Embryonic facial prominence (tissue), 1 donor: Measurements from ENCODE around the gene KIAA0513.
"Not testable (repeated sequence)": the region's sequence is repeated elsewhere in the genome, so short reads cannot be mapped to it uniquely, and the experiment has no call there.

Experiments used
- DNase-seq: peaks from one replicate; pipeline ENCODE4 v3.0.0-alpha.2; 2016; ENCODE audit errors: extremely low spot score

Gene KIAA0513

DNA sequence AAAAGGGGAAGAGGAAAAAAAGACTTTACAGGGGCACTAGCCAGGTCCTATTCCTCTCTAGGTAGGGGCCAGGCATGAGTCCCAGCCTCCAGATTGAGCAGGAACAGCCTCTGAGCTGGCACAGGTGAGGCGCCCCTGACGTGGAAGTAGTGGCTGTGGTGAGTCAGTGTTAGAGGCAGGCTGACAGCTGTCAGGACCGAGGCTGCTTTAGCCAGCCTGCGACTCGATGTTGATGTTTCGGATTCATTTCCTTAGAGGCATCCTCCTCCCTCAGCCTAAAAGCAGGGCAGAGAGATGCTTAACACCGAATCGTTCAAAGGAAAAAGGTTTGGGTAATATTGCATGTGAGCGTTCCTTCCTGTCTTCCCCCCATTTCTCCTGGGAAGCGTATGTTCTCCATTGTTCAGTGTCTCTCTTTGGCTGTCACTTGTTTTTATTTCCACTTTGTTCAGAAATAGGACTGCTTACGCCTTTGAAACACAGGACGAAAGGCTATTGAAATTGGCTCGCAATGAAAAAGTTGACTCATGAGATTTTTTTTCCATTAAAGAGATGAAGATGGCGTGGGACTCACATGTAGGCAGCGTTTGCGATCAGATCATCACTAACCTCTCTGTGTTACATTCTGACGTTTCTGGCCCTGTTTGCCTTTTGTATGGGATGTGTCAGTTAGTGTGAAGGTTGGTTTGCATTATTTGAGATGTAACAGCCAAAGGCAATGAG is 1.3 kb downstream of the KIAA0513 start:
- DNase-seq, result no peak

DNA sequence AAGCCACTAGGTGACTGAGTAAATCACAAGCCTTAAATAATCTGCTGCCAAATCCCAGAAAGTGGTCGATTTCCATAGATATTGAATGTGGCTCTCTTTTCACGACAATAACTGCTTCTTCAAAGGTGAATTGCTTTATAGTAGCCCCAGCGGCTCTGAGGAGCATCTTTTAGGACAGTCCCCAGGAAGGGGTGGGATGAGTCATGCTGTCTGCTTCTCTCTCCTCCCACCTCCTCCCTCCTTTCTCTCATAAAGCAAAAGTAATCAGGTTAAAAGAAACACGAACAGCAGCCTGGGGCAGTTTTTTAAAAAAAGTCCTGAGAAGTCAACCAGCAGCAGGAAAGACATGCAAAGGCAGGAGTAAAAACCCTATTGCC is 1.8 kb downstream of the KIAA0513 start:
- DNase-seq, result no peak

DNA sequence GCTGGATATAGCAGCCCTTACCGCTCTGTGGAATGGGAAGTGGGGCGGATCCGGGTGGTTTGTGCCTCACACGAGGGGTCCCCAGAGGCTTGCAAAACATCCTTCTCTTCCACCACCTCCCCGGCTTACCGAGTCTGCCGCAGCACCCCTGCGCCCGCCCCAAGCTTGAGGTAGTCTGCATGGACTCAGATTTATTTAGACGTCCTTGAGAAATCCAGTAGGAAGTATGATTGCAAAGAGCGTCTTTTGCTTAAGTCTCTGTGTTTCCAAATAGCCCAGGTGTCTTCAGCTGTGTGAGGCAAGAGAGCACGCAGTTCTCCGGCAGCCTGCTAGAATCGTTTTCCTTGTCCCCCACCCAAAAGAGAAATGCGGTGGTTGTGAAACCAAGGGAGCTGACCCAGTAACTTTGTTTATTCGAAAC is 2.4 kb downstream of the KIAA0513 start:
- DNase-seq, result no peak

DNA sequence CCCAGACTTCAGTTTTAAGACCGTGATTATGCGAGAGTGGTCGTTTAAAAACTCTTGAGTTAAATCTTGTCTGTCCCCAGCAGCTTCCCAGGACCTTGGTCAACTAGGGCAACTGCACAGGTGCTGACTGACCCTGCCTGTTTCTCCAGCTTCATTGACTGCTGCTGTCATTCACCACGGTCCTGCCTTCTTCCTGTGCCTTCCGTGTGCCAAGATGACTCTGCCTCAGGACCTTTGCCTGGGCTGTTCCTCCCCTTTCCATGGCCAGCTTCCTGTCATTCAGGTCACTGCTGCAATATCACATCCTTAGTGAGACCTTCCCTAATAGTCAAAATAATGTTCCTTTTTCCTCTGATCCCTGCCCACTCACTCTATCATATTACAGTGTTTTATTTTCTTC is 3.9 kb downstream of the KIAA0513 start:
- no peak for DNase-seq

DNA sequence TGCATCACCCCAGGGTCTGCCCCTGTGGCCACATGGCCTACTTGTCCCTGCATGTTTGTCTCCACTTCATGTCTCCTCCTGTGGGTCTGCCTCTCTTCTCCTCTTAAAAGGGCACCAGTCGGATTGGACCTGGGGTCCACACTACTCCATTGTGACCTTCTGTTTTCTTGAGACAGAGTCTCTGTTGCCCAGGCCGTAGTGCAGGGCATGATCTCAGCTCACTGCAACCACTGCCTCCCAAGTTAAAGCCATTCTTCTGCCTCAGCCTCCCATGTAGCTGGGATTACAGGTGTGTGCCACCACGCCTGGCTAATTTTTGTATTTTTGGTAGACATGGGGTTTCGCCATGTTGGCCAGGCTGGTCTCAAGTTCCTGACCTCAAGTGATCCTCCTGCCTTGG is 4.6 kb downstream of the KIAA0513 start:
- not testable (repeated sequence) for DNase-seq

DNA sequence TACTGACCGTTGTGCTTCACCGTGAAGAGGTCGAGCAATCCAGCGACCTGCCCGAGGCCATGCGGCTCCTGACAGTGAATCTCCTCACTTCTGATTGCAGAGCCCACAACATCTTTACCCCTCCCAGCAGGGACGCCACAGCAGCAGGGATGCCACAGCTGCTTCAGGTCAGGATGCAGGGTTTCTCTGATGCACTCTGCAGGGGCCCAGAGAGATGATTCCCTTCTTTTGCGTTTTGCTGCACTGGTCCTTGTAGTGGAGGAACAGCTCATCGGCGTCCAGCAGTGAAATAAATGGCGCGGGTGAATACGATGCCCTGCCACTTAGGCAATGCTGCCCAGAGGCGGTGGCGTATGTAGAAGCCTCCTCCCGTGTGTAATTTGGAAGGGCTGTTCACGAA is 5.6 kb downstream of the KIAA0513 start:
- no peak for DNase-seq

DNA sequence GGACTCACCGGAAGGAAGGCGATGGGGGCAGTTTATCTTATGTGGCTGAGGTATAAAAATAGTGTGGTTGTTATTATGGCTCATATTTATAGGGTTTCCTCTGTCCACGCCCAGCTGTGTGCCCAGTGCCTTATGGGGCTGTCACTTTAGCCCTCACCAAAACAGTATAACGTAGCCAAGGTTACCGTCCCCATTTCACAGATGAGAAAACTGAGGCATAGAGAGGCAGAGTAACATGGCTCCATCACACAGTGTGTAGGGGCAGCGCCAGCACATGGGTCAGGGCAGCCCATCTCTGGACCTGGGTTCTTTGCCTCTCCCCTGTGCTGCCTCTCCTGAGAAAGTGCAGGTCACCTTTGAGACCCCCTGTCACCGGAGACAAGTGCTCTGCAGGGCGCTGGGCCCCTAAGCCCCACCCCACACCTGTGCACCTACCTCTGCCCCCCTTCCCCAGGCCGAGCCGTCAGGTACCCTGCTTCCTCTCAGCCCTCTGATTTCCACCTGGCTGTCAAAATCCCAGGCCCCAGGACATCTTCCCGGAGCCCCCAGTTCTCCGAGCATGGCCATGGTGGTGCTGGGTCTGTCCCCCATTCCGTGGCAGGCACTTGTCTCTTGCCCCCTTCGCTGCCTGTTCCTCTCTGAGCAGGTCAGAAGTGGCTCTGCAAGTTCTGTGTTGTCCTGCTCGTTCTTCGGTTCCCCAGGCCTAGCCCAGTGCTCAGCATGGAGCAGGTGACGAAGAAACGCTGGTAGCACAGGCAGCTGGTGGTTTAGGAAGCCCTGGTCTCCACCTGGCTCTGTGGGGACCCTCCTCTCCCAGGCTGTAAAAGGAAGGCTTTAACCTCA is 7.2 kb downstream of the KIAA0513 start:
- no peak for DNase-seq

DNA sequence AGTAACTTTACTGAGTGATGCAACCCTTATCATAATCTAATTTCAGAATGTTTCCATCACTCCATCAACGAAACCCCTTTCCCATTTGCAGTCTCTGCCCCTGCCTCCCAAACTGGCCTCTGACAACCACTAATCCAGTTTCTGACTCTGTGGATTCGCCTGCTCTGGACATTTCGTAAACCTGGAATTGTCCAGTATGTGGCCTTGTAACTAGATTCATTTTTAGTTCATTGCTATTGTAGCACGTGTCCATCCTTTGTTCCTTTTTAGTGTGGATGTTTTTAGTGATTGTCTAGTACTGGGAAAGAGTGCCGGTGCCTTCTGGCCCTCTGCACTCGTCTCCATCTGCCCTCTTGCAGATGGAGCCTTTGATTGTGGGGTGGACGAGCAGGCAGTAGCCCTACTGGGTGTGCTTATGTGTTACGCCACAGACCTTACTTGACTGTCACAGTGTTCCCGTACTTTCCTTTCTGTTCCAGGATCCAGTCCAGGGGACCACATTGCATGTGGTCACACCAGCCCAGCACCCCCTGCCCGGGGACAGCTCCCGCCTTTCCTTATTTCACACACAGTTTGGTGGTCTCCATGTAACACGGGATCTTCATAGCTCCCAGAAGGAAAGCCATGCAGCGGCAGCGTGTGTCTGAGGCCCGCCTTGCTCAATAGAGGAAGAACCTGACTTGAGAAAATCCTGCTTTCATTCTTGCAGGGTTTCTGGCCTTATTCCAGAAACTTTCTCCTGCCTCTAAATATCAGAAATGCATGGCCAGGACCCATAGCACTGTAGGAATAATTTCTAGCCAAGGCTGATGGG is 8.8 kb downstream of the KIAA0513 start:
- DNase-seq, result no peak

DNA sequence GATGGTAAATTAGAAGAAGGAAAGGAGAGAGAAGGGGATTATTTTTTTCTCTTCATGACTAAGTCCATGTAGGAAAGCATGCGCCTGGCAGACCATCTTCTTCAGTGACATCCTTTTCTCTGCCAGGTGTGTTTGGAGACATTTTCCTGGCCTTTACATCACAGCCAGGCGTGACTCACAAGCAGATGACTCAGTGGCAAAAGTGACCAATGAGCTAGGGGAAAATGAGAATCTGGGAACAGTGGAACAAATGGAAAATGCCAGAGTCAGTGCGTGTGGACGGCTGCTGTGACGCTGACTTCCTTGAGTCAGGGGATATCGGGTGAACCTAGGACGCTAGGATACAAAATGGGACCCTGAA is 9.4 kb downstream of the KIAA0513 start:
- DNase-seq, result no peak

DNA sequence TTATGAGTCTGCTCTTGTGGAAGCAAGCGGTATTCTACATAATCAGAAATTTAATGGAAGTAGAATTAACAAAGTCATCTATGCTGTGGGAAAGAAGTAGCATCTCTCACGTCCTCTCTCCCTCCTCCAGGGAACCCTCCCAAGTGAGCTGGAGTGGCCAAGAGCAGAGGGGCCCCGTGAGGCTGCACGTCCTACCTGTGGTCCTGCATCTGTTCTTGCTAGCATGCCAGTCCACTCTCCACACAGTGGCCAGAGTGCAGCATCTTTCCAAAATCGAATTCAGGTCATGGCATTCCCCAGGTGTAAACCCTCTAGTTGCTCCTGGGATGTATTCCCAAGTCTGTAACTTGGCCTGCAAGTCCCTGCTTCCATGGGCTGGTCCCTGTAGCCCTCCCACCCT is 10.1 kb downstream of the KIAA0513 start:
- DNase-seq, result no peak

DNA sequence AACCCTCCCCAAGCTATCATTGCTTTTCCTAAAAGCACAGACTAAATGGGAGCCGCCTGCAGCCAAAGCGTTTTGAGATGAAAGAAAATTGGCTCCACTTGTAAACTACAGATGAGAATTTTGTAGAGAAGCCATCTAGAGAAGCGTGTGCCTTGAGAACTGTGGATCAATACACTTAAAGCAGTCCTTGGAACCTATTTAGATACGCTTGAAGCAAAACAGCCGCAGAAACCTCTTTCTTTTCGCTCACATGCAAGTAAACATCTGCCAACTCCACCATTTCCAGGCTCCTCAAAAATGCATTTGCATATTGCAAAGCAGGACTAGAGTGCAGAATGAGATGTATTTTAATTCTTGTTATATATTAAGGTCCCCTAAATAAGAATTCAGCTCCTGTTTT is 13.1 kb downstream of the KIAA0513 start:
- no peak for DNase-seq

DNA sequence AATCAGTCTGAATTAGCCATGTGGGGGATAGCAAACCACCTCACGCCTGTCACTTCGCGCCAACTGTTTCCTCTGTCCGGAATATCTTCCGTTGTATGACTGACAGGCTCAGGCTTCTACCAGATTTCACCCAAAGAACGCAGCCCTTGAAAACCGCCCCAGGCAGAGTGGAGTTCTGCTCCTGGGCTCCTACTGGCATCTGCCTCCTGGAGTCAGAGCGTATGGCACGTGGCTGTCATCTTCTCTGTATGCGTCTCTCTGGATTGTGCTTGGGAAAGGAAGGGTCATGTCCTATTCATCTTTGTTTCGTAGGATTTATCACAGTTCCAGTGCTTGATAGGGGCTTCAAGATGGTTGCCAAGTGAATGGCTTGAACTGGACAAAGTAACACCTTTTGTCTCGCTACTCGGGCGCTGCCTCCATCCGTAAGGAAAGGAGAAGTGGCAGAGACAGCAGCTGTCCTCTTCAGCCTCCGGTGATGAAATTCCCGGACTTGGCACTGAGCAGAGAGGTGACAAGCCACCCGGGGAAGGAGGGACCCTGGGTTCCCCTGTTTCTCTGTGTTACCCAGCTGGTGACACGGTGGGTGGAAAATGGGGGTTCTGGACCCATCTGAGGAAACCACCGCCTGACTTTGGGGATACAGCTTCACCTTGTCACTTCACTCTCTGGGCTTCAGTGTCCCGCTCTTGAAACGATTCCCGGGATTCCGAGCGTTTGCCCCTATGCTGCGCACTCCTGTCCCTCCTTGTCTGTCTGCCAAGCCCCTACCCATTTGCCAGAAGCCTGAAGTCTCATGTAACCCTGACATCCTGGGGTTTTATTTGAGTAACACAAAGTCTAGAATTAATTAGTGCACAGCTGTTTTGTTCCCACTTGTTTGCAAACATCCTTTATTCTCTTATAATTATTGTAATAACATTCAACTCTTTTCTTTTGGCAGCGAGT is 13.9 kb downstream of the KIAA0513 start:
- DNase-seq, result no peak

DNA sequence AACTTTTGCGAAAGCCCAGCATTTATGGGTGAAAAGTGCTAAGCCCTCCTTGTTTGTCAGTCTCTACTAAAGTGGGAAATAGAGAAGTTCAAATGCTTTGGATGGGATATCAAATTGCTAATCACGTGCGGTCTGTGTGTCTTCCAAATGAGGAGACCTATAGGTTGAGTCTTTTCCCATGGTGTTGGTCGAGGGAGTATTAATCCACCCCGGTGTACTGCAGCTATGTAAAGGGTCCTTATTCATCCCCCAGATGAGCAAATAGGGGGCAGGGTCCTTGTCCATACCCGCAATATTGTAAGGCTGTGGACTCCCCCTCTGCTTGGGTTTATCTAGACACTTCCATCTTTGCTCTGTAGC is 14.6 kb downstream of the KIAA0513 start:
- no peak for DNase-seq

DNA sequence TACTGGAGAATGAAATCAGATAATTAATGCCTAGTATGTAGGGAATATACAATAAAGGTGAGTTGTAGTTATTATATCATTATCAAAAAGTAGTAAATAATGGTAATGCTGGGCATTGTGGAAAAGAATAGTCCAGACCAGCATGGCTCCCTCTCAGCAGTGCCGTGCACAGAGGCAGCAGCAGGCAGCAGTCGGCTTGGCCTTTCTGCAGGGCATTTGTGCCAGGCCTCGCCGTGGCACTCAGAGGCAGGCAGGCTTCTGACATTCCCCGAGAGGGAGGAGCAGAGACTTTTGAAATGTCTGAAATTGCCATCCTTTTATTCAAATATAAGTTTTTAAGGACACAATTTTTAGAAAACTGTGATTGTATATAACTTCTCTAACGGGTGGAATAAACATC is 15.0 kb downstream of the KIAA0513 start:
- no peak for DNase-seq

DNA sequence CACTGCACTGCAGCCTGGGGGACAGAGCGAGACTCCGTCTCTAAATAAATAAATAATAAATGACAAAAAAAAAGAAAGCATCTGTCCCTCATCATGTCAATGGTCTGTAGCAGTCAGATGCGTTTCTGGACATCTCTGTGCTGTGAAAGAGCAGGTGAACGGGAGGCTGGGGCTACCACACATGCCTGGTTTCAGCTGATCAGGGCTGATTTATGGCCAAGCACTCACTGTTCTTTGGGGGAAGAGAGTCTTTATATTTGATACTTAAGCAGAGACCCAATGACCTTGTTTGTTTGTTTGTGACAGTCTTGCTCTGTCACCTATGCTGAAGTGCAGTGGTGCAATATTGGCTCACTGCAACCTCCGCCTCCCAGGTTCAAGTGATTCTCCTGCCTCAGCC is 17.5 kb downstream of the KIAA0513 start:
- DNase-seq, result no peak

DNA sequence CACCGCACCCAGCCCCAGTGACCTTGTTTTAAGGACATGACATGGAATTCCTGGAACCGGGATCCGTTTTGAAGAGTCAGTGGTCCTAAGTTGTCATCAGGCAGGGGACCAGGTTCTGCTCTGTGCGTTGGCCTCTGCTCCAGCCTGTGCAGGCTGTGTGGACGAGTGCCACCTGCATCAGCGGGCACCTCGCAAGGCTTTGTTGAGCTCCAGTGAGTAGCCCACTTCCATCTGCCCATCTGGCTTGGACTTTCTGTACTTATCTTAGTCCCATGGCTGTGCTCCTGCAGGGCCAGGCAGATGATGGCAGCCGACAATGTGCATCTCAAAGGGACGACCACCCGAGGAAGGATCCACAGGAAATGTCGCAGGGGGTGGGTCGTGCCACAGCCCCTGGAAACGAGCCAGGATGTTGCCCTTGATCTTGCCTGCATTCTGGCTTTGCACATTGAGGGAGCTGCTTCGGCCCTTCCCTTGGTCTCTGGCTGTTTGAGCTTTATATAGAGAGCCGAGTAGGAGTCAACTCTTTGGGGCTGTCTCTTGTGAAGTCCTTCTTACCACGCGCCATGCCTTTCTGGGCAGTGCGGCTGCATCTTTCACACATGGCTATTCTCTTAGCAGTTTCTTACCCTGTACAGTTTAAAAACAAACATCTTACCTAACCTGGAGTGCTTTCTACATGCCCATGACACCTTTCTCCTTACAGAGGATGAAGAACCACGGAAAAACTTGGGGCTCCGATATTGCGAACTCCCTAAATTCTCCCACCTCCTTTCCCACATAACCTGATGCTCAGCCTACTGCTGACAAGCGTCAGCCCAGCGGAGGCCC is 18.3 kb downstream of the KIAA0513 start:
- no peak for DNase-seq

DNA sequence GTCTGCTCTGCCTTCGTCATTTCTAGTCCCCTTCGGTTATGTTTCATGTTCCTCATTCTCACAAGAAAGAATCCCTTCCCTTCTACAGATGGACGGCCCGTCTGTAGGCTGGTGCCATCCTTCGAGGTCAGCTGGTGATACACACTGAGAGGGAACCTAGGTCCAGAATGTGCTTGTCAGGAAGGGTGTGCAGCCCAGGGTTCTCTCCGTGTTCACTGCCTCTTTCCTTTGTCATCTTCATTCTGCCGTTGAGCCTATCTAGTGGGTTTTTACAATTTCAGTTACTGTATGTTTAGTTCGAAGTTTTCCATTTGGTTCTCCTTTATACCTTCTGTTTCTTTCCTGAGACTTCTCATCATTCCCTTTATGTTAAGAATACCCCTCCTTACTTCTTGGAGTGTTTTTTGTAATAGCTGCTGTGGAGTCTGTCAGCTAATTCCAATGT is 18.9 kb downstream of the KIAA0513 start:
- no peak for DNase-seq

DNA sequence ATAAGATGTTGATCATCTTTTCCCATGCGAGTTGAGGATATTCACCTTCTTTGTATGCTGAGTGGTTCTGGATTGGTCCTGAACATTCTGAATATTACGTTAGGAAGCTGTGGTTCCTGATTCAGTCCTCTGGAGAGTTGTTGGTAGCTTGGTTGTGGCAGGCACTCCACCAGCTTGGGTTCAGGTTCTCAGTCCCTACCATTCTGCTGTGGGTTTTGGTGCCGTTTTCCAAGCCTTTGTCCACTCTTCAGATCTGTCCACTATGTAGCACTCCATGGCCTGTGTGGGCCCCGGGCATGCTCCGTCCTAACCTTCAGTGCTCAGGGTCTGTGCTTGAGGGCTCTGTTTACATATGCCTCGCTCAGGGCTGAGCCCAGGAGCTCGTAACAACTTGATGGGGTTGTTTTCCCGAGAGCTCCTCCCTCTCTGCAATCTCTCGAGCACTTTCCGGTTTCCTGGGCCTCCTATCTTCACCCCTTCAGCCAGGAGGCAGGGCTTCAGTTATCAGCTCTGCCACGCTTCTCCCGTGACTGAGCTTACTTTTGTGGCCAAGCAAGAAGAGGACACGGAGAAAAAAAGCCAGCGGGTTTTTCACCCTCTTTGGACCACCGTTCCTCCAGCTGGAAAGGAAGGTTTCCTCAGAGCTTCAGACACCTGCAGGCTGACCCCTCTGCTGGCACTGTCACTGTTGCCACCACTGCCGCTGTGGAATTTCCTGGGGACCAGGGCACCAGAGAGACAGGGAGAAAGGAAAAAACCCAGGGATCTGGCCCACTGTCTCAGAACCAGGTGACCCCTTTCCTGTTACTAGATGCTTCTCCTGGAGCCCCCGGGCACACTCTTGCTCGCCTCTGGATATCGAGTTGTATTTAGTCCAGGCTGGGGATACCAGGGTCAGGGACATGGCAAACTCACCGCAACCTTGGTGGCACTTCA is 19.6 kb downstream of the KIAA0513 start:
- no peak for DNase-seq

DNA sequence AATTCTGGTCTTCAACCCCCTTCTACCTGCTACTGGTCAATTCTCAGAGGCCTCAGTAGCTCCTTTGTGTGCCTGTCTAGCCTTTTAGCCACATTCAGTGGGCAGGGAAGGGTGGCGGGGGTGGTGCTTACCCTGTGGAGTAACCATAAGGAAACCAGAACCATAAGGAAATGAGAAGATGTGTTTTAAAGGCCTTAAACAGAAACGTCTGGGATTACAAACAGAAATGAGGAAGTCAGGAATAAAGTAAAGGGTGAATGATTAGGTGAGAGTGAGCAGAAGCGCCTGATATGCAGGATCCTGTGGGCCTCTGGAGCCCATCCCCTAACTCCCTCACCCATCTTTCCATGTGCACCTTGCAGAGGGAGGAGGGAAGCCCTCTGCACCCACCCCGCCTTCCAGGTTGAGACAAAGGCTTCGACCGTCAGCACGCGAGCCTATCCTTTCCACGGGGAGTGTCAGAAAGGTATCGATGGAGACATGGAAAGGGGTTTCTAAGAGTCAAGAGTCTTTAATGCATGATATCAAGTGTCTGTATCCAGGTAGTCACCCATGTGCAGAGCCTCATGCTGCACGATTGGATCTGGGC is 20.4 kb downstream of the KIAA0513 start:
- no peak for DNase-seq
